SK-N-SH treated with all-trans-retinoic acid at 6 μM for 48 hours (cell line): ENCODE data around the gene RASA3.

Experiments
- CREB5 ChIP-seq: fragments of 250-450 bp; sonication (Bioruptor Pico); IDR thresholded peaks from 2 replicates; pipeline ENCODE4 v1.5.1; 2020; ENCODE audit warnings: low read depth, mild to moderate bottlenecking, moderate library complexity
- CSDC2 ChIP-seq: fragments of 250-450 bp; sonication (Bioruptor Pico); IDR thresholded peaks from 2 replicates; pipeline ENCODE4 v1.5.0; 2020; ENCODE audit warnings: mild to moderate bottlenecking, moderate library complexity
- GLIS3 ChIP-seq: fragments of 250-450 bp; sonication (Bioruptor Pico); IDR thresholded peaks from 2 replicates; pipeline ENCODE4 v1.5.0; 2020; ENCODE audit warnings: mild to moderate bottlenecking, moderate library complexity
- TOX ChIP-seq: fragments of 250-450 bp; sonication (Bioruptor Pico); IDR thresholded peaks from 2 replicates; pipeline ENCODE4 v1.8.0; 2021; ENCODE audit warnings: mild to moderate bottlenecking, moderate library complexity, borderline replicate concordance
- ZFP3 ChIP-seq: fragments of 250-450 bp; sonication (Bioruptor Pico); IDR thresholded peaks from 2 replicates; pipeline ENCODE4 v1.5.0; 2020; ENCODE audit warnings: mild to moderate bottlenecking, moderate library complexity
- ZFP30 ChIP-seq: fragments of 450-650 bp; formaldehyde crosslinking; IDR thresholded peaks from 2 replicates; pipeline ENCODE4 v1.5.0; 2022; ENCODE audit warnings: mild to moderate bottlenecking, moderate library complexity
- ZNF565 ChIP-seq: fragments of 450-650 bp; formaldehyde crosslinking; conservative IDR thresholded peaks from 2 replicates; pipeline ENCODE4 v1.5.0; 2020; ENCODE audit warnings: low read depth, mild to moderate bottlenecking, moderate library complexity
- ZNF8 ChIP-seq: fragments of 450-650 bp; formaldehyde crosslinking; IDR thresholded peaks from 2 replicates; pipeline ENCODE4 v1.5.0; 2020; ENCODE audit warnings: mild to moderate bottlenecking, moderate library complexity

GRCh38 chr13:114157869-114158495, 25.6 kb upstream of the RASA3 start:
- TF ChIP-seq ZFP3 (CRISPR knock-in tag) = no peak
- no peak for TF ChIP-seq CSDC2 (CRISPR knock-in tag)
- no peak for TF ChIP-seq ZNF8 (CRISPR knock-in tag)
- no peak for TF ChIP-seq CREB5 (CRISPR knock-in tag)
- no peak for TF ChIP-seq GLIS3
- TF ChIP-seq TOX (CRISPR knock-in tag) = no peak
- TF ChIP-seq ZNF565 (CRISPR knock-in tag) = no peak
- no peak for TF ChIP-seq ZFP30 (CRISPR knock-in tag)
